ENCODE results near the gene OR5AK2.
"Not testable (repeated sequence)": the region's sequence is repeated elsewhere in the genome, so short reads cannot be mapped to it uniquely, and the experiment has no call there.

OR5AK2 gene

GRCh38 chr11:56988614-56989013, at the start of gene OR5AK2:
Gene OR5AK2 (plus strand): TSS chr11:56988914. CDS start chr11:56988914, 0 bp downstream.
- DNase-seq (ENCODE audit: low spot score) = no peak

GRCh38 chr11:56945526-56945925, 43.2 kb upstream of the OR5AK2 start:
- not testable (repeated sequence) for DNase-seq (ENCODE audit: low spot score)

GRCh38 chr11:56948991-56949515, 39.7 kb upstream of the OR5AK2 start:
- DNase-seq (ENCODE audit: low spot score) = no peak

- peak; percentile 20 for DNase-seq (ENCODE audit: low spot score)
Measured at GRCh38 chr11:56950510-56950909, 38.2 kb upstream of the OR5AK2 start.

GRCh38 chr11:56953907-56954306, 34.8 kb upstream of the OR5AK2 start:
- not testable (repeated sequence) for DNase-seq (ENCODE audit: low spot score)

- no peak for DNase-seq (ENCODE audit: low spot score)
Measured at GRCh38 chr11:56961609-56962008, 27.1 kb upstream of the OR5AK2 start.

GRCh38 chr11:56967726-56968125, 21.0 kb upstream of the OR5AK2 start:
- no peak for DNase-seq (ENCODE audit: low spot score)

GRCh38 chr11:56968524-56968923, 20.2 kb upstream of the OR5AK2 start:
- no peak for DNase-seq (ENCODE audit: low spot score)

GRCh38 chr11:56977314-56977713, 11.4 kb upstream of the OR5AK2 start:
- DNase-seq (ENCODE audit: low spot score) = no peak

- no peak for DNase-seq (ENCODE audit: low spot score)
Measured at GRCh38 chr11:56990702-56991101, 2.0 kb downstream of the OR5AK2 start.

- no peak for DNase-seq (ENCODE audit: low spot score)
Measured at GRCh38 chr11:56994532-56994931, 5.8 kb downstream of the OR5AK2 start.

GRCh38 chr11:57001674-57002401, 13.1 kb downstream of the OR5AK2 start:
- no peak for DNase-seq (ENCODE audit: low spot score)

GRCh38 chr11:57008373-57008772, 19.7 kb downstream of the OR5AK2 start:
- DNase-seq (ENCODE audit: low spot score) = no peak

- no peak for DNase-seq (ENCODE audit: low spot score)
Measured at GRCh38 chr11:57015679-57016078, 27.0 kb downstream of the OR5AK2 start.

GRCh38 chr11:57031556-57031955, 42.8 kb downstream of the OR5AK2 start:
- no peak for DNase-seq (ENCODE audit: low spot score)
